SIG-M5 treated with dmso at 0.1 percent for 504 hours (cell line): ENCODE data around the gene HPCA.

ENCODE experiments used
- DNase-seq: peaks from one replicate; lab custom pipeline; 2025; ENCODE audit not compliant: unreplicated experiment; lab: John Stamatoyannopoulos, UW

Gene HPCA

DNA sequence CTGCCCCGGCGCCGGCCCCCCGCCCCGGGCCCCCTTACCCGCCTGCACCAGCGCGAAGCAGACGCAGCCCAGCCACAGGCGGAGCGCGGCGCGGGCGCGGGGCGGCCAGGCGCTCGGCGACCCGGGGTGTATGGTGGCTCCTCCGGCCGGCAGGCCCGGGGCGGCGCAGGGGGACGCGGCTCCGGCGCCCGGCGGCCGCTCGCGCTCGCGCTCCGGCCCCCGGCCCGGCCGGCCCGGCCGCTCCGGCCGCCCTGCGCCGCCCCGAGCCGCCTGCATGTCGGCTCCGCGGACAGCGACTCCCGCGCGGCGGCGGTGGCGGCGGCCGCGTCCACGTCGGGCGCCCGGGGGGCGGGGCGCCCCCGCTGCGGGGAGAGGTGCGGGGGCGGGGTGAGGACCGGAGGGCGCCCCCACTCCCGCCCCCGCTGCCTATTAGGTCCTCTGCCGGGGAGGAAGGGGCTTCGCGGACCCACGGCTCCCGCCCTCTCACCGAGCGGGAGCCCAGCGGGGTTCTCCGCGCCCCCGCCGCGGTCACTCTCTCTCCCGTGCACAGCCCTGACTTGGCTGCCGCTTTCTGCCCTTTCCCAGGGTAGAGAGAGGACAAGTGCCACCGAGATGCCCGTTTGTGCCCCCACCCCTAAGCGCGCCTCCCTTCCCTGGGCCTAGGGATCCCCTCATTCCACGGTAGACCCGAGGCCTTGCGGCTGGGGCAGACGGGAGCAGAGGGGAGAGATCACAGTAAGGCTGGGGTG, 15.5 kb upstream of the HPCA start, which contains the start of gene FNDC5:
Gene FNDC5 (minus strand): TSS at position 298 of the 749 bp plus-strand sequence.
- no peak for DNase-seq

DNA sequence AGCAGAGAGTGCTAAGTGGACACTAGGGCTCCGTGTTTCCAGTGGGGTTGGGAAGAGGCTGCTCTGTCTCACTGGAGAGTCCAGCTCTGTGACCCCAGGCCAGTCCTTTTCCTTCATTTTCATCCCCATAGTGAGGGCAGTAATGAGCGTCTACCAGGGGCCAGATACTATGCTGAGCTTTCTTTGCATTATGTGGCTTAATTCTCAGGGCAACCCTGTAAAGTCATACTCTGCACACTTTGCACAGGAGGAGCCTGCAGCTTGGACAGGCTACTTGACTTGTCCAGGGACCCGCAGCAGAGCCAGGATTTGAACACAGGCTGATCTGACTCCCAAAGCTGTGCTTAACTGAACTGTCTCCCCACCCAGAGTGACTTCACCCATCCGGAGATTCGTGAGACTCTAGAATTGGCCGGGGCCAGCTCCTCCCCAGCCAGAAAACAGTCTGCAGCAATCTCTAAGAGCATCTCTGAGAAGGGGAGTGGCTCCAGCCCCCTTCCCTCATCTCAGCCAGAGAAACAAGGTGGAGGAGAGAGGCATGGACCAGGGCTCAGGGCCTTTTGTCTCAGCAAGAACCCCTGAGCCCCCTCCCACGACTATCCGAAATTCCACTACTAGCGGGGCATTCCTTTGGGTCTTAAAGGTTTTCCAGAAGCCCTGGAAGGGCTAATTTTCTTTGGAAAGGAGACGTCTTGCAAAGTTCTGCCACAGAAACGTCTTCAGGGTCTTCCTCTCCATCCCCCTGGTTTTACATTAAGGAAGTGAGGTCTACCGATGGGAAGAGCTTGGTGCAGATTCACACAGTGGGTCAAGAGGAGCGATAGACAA, 14.7 kb upstream of the HPCA start:
- no peak for DNase-seq

DNA sequence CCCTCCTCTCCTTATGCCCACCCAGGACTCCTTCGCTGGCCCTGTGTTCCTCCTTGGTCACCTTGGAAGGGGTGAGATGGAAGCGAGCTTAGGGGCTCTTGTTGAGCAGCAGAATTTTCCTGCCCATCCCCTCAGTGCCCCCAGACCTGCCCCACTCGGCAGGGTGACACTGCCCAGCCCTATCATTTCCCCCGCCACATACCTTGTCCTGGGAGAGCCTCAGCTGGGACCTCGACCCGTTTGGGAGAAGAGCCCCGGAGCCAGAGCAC, 14.2 kb upstream of the HPCA start:
- DNase-seq, result no peak

DNA sequence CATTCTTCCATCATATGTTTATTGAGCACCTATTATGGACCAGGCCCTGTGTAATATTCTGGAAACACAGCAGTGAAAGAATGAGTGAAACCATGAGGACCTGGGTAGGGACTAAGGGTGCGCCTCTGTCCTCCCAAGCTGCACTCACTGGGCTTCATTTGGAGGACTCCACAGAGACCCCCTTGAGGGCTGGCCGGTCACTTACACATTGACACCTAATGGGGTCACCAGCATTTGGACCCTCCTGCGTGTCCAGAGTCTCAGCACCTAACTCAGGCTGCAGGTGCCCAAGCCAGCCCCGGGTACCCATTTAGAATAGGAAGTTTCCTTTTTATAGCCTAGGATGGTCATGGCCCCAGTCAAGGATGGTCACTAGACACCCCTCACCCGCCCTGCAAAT, 12.8 kb upstream of the HPCA start:
- DNase-seq, result no peak

DNA sequence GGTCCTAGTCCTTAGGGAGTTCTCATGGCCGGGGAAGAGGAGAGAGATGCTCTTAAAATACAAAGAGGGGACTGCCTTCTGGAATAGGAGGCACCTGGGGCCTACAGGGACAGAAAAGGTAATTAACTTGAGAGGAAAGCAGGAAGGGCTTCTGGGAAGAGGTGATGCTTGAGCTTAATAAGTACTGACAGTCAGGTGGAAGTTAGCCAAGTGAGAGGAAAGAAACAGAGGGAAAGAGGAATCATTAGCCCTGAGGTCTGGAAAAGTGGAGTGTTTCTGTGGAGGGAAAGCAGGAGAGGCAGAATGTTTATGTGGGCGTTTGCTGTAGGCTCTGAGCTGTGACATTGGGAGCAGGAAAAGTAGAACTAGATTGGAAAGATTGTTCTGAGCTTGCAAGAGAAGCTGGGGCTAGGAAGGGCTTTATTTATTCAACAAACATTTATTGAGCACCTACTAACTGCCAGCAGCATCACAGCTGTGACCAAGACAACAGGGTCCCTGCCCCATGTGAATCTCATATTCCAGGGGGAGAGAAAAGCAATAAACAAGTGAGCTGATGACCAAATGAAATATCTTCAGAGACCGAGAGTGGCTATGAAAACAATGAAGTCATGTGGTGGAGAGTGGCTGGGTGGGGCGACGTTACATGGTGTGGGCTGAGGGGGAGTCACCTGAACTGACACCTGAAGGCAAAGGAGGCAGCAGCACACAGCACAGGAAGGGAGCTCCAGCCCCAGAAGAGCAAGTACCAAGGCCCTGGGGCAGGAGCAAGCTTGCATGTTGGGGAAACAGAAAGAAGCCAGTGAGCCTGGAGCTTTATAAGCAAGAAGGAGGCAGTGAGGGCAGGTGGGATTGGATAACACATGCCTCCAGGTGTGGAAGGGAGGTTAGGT, 11.2 kb upstream of the HPCA start:
- no peak for DNase-seq

DNA sequence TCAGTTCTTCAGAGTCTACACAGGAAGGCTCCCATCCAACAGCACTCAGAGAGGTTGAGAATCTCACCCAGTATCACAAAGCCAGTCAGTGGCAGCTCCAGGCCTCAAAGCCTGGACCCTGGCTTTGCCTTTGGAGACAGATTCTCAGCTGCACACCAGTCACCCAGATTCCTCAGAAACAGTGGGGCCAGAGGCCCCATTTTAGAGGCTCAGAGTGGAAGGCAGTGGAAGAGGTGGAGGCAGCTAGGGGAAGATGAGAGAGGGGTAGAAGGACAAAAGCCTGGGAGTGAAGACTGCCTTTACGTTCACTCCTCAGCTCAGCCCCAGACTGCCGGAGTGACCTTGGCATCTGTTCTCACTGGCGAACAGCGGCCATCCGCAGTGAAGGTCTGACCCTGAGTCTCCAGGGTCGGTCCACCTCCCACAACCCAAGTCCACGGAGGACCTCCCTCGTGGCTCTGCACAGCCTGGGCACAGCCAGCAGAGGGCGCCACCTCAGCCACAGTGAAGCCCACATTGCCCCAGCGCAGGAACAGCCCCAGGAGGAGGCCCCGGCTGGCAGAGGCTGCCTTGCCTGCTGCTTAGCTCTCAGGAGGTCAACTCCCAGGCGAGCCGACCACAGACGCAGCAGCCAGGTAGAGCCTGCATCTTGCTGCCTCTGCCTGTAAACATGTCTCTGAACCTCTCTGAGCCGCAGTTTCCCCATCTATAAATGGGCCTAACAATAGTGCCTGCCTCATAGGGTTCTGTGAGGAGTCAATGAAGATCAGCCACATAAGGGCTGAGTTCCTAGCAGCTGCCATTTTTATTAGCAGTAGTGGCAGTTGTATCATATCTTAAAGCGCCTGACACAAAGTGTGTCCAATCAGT, 9.7 kb upstream of the HPCA start:
- DNase-seq, result peak; percentile 46

DNA sequence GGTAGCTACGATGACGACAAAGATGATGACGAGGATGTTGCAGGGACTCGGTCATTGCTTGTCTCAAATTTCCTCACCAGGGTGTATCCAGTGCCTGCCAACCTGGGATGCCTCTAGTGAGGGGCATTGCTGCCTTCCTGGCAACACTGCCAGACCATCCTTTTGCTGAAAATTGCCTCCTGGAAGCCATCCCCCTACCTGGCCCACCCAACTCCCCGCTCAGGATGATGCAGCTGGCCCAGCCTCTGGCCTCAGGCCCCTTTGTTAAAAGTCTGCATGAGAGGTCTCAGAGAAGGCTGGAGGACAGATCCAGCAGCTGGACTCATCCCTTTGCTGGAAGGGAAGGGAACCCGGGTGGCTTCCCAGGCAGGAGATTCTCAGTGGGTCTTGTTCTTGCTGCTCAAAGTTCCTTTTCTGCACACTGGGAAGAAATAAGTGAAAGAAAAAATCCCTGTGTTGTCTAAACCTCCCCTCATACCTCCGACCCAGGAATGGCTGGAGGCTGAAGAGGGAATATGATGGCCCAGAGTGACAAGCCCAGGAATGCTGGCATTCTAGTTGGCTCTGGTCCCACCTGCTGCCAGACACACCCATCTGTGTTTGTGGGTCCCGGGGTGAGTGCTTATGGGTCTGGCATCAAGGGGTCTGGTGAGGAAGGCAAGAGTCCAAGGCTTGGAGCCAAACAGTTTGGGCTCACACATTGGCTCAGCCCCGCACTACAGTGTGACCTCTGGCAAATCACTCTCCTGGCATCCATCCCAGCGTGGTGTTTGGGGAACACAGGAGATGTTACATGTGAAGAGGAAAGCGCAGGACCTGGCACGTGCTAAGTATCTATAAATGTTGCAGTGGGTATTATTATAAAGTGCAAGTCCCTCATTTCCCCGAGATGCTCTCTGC, 8.8 kb upstream of the HPCA start:
- no peak for DNase-seq

DNA sequence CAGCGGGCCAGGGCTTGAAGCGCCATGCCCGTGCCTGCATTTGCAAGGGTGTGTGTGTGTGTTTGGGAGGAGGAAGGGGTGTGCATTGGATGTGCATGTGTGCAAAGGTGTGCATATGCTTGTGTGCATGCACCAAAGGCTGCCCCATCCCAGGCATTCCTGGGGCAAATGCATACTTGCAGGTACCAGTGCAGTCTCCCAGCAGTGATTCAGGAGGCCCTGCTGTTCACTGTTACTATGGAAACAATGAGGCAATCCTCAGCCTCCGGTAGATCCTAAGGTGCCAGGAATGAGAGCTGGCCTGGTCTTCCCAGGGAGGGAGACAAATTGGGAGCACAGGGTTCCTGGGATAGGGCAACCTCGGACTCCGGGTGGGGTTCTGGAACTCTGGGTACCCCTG, 8.1 kb upstream of the HPCA start:
- DNase-seq, result no peak

DNA sequence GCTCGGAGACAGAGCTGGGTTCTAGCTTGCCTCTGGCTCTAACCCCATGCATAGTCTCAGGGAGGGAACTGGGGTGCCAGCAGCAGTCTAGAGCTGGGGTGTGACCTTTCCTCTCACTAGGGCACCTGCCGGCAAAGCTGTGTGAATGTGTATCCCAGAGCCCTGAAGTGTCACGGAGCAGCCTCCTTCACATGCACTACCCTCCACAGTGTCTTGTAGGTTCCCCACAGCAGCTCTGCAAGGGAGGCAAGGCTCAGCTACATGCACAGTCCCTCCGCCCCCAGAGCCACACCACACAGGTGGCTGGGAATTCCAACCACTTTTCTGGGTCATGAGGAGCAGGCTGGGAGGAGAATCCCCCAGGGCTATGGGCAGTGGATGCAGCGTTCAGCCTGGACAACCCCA, 7.7 kb upstream of the HPCA start:
- no peak for DNase-seq

DNA sequence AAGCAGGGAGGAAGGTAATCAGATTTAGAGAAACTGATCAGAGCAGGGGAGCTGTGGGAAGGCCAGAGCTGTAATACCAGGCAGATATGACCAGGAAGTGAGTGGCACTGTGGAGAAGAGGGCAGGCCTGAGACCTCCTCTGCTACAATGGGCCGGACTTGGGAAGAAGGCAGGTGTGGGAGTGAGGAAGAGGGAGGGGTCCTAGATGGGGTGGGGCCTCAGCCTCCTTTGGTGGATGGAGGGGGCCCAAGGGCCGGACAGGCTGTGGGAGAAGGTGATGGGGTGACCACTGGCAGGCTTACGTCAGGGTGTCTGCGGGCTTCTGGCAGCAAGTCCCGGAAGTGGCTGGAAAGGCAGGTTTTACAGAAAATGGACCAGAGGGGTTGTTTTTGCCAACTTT, 5.0 kb upstream of the HPCA start:
- no peak for DNase-seq

DNA sequence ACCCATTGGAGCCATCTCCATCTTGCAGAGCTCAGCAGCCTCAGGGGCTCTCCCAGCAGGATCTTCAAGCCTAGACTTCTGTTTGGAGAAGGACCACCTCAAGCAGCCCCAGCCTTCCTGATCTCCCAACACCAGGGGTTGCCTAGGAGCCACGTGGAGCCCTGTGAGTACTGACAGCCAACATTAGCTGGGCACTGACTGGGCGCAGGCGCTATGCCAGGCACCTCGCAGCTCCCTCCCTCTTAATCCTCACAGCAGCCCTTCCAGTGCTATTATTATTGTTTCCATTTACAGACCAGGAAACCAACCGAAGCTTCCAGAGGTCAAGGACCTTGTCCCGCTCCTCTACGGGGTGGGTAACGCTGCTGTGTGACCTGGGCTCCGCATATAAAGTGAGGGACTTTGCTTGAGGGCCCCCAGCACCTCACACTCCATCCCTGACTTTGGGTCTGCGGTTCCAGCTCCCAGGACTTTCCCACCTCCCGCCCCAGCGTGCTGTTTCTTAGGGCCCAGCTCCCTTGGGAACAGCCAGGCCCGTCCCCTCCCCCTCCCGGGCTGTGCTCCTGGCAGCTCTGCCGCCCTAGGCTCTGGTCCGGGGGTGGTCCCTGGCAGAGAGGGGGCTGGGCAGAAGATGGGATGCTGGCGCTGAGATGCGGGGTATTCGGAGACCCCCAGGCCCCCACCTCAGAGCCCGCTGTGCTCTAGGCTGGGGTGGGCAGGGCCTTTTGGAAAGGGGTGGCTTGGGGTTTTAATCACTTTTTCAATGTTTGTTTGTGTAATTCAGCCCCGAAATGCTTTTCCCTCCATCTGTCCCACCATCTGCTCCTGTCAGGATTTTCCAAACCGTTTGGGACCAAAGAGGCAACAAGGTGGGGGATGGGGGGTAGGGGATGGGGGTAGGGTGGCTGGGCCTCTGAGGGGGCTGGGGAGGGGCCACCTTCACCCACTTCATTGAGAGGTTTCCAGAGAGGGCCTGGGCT, 4.1 kb upstream of the HPCA start:
- DNase-seq, result no peak

DNA sequence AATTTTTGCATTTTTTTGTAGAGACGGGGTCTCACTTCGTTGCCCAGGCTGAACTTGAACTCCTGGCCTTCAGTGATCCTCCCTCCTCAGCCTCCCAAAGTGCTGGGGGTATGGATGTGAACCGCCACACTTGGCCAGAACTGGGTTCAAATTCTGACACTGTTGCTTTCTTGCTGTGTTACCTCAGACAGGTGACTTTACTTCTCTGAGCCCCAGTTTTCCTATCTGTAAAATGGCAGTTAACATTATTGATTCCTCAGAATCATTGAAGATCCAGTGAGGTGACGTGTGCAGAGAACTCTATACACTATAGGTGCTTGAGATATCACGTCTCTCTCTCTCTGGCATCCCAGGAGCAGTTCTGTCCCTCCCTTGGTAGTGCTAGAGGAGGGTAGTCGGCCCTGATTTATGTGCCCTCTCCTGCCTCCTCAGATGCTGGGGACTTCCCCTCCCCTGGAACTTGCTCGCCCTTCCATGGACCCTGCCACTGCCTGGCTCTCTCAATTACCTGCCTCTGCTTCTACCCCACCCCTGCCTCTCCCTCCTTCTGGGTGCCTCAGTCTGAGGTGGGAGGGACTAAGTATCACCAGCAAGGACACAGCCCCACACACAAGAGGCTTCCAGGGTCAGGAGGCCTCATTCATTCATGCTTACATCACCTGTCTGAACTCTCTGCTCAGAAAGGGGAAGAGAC, 2.8 kb upstream of the HPCA start:
- no peak for DNase-seq

DNA sequence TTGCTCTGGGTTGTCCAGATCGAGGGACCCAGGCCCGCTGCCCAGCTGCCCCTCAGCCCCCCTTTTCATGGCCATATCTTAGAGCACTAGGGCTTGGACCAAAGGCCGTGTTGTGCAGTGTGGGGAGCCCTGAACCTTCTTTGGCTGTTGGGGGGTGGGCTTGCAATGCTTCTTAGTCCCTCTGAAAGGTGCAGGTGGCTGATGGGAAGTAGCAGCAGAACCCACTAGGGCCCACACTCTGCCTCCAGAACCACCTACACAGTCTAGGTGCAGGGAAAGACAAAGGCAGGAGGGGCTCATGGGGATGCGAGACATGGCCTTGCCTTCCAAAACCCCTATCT, 2.3 kb upstream of the HPCA start:
- no peak for DNase-seq

DNA sequence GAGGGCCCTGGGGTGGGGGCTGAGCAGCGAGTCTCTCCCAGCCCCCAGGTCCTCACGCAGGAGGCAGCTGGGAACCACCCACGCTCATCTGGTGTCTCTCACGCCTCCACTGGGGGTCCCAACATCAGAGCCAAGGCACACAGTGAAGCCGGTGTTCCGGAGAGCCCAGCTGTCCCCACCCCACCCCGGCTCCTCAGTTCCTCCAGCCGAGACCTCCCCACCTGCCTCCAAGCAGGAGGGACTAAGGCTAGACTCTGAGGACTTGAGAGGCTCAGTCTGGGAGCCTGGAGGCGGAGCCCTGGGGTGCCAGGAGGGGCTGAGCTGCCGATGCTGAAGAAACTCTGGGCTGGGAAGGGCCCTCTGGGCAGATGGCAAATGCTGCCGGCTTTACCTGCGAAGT, 1.6 kb upstream of the HPCA start:
- DNase-seq, result no peak

DNA sequence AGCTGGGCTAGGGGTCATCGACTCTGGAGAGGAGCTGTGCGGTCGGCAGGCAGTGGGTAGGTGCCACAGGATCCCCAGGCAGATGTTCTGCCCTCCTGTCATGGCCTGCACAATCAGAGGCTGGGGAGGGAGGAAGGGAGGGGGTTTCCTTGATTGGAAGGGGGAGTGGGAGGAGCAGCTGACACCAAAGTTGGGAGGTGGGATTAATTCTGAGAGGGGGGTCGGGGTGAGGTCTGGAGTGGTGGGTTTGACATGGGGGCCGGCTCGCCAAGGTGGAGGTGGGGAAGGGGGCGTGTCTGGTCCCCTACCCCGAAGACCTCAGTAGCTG, 651 bp upstream of the HPCA start:
- DNase-seq, result no peak

DNA sequence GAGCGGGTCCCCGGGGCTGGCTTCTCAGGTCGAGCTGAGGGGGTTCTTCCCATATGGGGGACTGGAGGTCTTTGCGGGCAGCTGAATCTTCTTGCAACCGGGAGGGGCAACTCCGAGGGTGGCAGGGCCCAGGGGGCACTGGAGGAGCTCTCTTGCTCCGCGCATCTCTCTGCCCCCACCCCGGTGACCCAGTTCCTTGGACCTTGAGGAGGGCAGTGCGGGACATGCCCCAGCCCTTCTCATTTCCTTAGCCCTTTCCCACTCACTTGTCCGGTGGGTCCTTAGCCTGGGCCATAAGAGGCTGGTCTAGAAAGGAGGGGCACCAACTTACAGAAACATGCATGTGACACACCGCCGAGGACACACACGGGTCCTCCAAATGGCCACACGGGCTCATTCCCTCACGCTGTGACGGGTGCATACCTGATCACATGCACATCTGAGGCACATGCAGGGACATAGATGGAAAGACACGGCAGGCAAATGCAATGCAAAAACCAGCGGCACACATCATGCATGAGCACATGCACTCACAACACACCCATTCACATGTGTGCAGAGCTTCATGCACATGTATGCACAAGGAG, 630 bp downstream of the HPCA start:
- DNase-seq, result no peak

DNA sequence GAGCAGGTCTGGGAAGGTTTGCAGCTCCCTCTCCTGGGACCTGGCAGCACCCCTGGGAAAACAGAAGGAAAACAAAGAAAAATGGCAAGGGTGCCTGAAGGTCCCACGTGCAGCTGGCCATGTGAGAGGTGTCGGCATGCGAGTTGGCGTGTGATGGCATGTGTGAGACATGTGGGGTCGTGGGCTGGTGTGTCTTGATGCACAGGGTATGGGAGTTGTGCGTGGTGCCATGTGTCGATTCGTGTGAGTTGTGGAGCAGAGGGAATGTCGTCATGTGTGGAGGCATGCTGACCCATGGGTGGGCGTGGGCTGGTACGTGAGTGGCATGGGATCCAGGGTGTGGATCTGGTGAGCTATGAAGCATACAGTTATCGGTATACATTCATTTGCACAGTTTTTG, 1.3 kb downstream of the HPCA start:
- no peak for DNase-seq

DNA sequence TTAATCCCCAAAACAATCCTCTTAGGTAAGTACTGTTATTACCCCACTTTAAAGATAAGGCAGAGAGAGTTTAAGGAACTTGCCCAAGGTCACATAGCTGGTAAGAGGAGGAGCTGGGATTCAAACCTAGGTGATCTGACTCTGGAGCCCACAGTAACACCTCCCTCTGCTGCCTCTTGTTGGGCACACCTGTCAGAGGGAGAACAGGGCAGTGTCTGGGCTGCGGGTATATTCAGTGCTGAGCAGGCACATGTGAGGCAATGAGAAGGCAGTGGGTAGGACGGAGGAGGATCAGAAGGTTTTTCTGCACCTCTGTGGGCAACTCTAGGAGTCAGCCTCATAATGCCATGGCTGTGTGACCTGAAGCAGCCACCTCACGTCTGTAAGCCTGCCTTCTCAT, 1.8 kb downstream of the HPCA start:
- DNase-seq, result no peak
